ENCODE results near the gene CECR2.

CECR2 gene

GRCh38 chr22:17368144-17368543 is 1.1 kb upstream of the CECR2 start:
- DNase-seq (ENCODE audit: low read depth, low spot score): no peak

GRCh38 chr22:17368554-17369438 is 464 bp upstream of the CECR2 start:
- no peak for DNase-seq (ENCODE audit: low read depth, low spot score)

- no peak for DNase-seq (ENCODE audit: low read depth, low spot score)
Observed at GRCh38 chr22:17370026-17370765, 936 bp downstream of the CECR2 start.

- DNase-seq (ENCODE audit: low read depth, low spot score): no peak
Observed at GRCh38 chr22:17370766-17371432, 1.6 kb downstream of the CECR2 start.

- DNase-seq (ENCODE audit: low read depth, low spot score): no peak
Observed at GRCh38 chr22:17371448-17371847, 2.2 kb downstream of the CECR2 start.

GRCh38 chr22:17373855-17374254 is 4.6 kb downstream of the CECR2 start:
- DNase-seq (ENCODE audit: low read depth, low spot score): no peak

- DNase-seq (ENCODE audit: low read depth, low spot score): no peak
Observed at GRCh38 chr22:17375914-17376614, 6.8 kb downstream of the CECR2 start.

GRCh38 chr22:17376950-17377349 is 7.7 kb downstream of the CECR2 start:
- no peak for DNase-seq (ENCODE audit: low read depth, low spot score)

GRCh38 chr22:17379944-17380343 is 10.7 kb downstream of the CECR2 start:
- no peak for DNase-seq (ENCODE audit: low read depth, low spot score)

- DNase-seq (ENCODE audit: low read depth, low spot score): no peak
Observed at GRCh38 chr22:17380359-17381087, 11.3 kb downstream of the CECR2 start.

- DNase-seq (ENCODE audit: low read depth, low spot score): no peak
Observed at GRCh38 chr22:17381192-17381913, 12.1 kb downstream of the CECR2 start.

- no peak for DNase-seq (ENCODE audit: low read depth, low spot score)
Observed at GRCh38 chr22:17384612-17385330, 15.5 kb downstream of the CECR2 start.

GRCh38 chr22:17387356-17387755 is 18.1 kb downstream of the CECR2 start:
- no peak for DNase-seq (ENCODE audit: low read depth, low spot score)

- no peak for DNase-seq (ENCODE audit: low read depth, low spot score)
Observed at GRCh38 chr22:17388235-17388634, 19.0 kb downstream of the CECR2 start.

GRCh38 chr22:17390087-17390486 is 20.8 kb downstream of the CECR2 start:
- DNase-seq (ENCODE audit: low read depth, low spot score): no peak

- DNase-seq (ENCODE audit: low read depth, low spot score): no peak
Observed at GRCh38 chr22:17396516-17396915, 27.3 kb downstream of the CECR2 start.

GRCh38 chr22:17397756-17398547 is 28.7 kb downstream of the CECR2 start:
- no peak for DNase-seq (ENCODE audit: low read depth, low spot score)

- no peak for DNase-seq (ENCODE audit: low read depth, low spot score)
Observed at GRCh38 chr22:17400305-17400704, 31.0 kb downstream of the CECR2 start.

GRCh38 chr22:17401728-17402127 is 32.5 kb downstream of the CECR2 start:
- no peak for DNase-seq (ENCODE audit: low read depth, low spot score)

Data from smooth muscle cell of the brain vasculature (primary cell).